K562 (cell line): Measurements from ENCODE around the gene CRADD. TPM values are rescaled to one million over a fixed set of nuclear protein-coding genes. Genes with fewer than 3 reads are reported as not detected.

ENCODE experiments used
- CCNT2 ChIP-seq: IDR thresholded peaks from 2 replicates; pipeline ENCODE4 v1.6.1; 2011; ENCODE audit warnings: borderline replicate concordance, low read depth, mild to moderate bottlenecking, moderate library complexity, mixed read lengths, low read length; ENCODE audit not compliant: insufficient read length; ENCODE audit errors: extremely low read depth
- FOSL1 ChIP-seq: fragments of 200-800 bp; sonication (Bioruptor generic); conservative IDR thresholded peaks from 2 replicates; pipeline ENCODE4 v1.6.1; 2016; ENCODE audit warnings: missing genetic modification characterization, missing compliant biosample characterization
- GTF2E2 ChIP-seq: fragments of 200-800 bp; sonication (Bioruptor generic); IDR thresholded peaks from 2 replicates; pipeline ENCODE4 v1.6.1; 2016; ENCODE audit warnings: missing genetic modification characterization, missing compliant biosample characterization
- HNRNPL ChIP-seq: fragments of 200-400 bp; formaldehyde crosslinking; IDR thresholded peaks from 2 replicates; pipeline ENCODE4 v1.6.1; 2017; ENCODE audit warnings: low read depth, mild to moderate bottlenecking, low read length
- JUN ChIP-seq, 2 experiments: sonication (generic) in 1 of 2; formaldehyde crosslinking in 1 of 2; IDR thresholded peaks; 2 replicates each; pipeline versions ENCODE4 v1.6.1 to v1.8.0; 2012 to 2022; ENCODE audit warnings: borderline replicate concordance in 2 of 2, mild to moderate bottlenecking in 2 of 2, improper control_type of control experiment in 1 of 2, low read depth in 1 of 2, low read length in 1 of 2, missing genetic modification reagents in 1 of 2
- MEIS2 ChIP-seq: fragments of 450-650 bp; IDR thresholded peaks from 2 replicates; pipeline ENCODE4 v1.6.1; 2014; ENCODE audit warnings: mild to moderate bottlenecking; ENCODE audit not compliant: partially characterized antibody
- PHF8 ChIP-seq: fragments of 200-600 bp; sonication (generic); IDR thresholded peaks from 2 replicates; pipeline ENCODE4 v1.6.1; 2012; ENCODE audit warnings: mixed run types, mild to moderate bottlenecking, inconsistent platforms, low read length, moderate library complexity, borderline replicate concordance
- SMARCA4 ChIP-seq: fragments of 450-650 bp; IDR thresholded peaks from 2 replicates; pipeline ENCODE4 v1.6.1; 2016
- TAF15 ChIP-seq: fragments of 200-400 bp; formaldehyde crosslinking; IDR thresholded peaks from 2 replicates; pipeline ENCODE4 v1.6.1; 2017; ENCODE audit warnings: mild to moderate bottlenecking, low read depth, low read length, moderate library complexity
- ZBTB7A ChIP-seq: IDR thresholded peaks from 2 replicates; pipeline ENCODE4 v1.6.1; 2011; ENCODE audit warnings: low read depth, mild to moderate bottlenecking, low read length, moderate library complexity, borderline replicate concordance; ENCODE audit not compliant: control insufficient read depth
- ZNF174 ChIP-seq: fragments of 250-450 bp; sonication (Bioruptor Pico); IDR thresholded peaks from 2 replicates; pipeline ENCODE4 v1.4.0; 2020; ENCODE audit warnings: mild to moderate bottlenecking
- ZNF253 ChIP-seq: fragments of 250-450 bp; sonication (Bioruptor Pico); conservative IDR thresholded peaks from 2 replicates; pipeline ENCODE4 v1.6.1; 2021; ENCODE audit warnings: mild to moderate bottlenecking
- polyA plus RNA-seq, 8 experiments: library from polyadenylated mRNA; depleted of rRNA in 4 of 8; stranded (reverse) in 5 of 8; unstranded in 3 of 8; fragments of >200 nt; fragmentation: Nextera tagmentation in 2 of 8; fragmentation: Illumina TruSeq in 1 of 8; extraction: Ambion mirVana in 2 of 8; extraction: Trizol in 1 of 8; gene quantifications; 2 replicates each; pipeline versions ENCODE4 v1.2.1 to v1.2.3, GENCODE V29; 2011 to 2014; ENCODE audit warnings: inconsistent platforms in 1 of 8, missing spikeins in 1 of 8
- total RNA-seq, 7 experiments: library from RNA; depleted of rRNA in 6 of 7; stranded (reverse); fragments of >200 nt in 6 of 7; fragmentation: Illumina TruSeq in 2 of 7; extraction: Trizol in 2 of 7; gene quantifications; 2 replicates each; pipeline versions ENCODE4 v1.2.1 to v1.2.3, GENCODE V29; 2011 to 2021; ENCODE audit warnings: low replicate concordance in 1 of 7
- TF ChIP-seq, protein P1 (sequence below): fragments of 250-450 bp; sonication (Bioruptor Pico); IDR thresholded peaks from 2 replicates; pipeline ENCODE4 v1.5.0; 2020; ENCODE audit warnings: mild to moderate bottlenecking, borderline replicate concordance
- TF ChIP-seq, protein P2 (sequence below): fragments of 150-350 bp; conservative IDR thresholded peaks from 2 replicates; pipeline ENCODE4 v1.6.1; 2014; ENCODE audit warnings: low read length
- TF ChIP-seq, protein P3 (sequence below): fragments of 450-650 bp; formaldehyde crosslinking; conservative IDR thresholded peaks from 2 replicates; pipeline ENCODE4 v1.4.0; 2022; ENCODE audit warnings: mild to moderate bottlenecking, missing genetic modification characterization
- TF ChIP-seq, protein P4 (sequence below): sonication (generic); formaldehyde crosslinking; IDR thresholded peaks from 2 replicates; pipeline ENCODE4 v1.8.0; 2022; ENCODE audit warnings: mild to moderate bottlenecking, missing genetic modification reagents, borderline replicate concordance
- TF ChIP-seq, protein P5 (sequence below): sonication (generic); formaldehyde crosslinking; IDR thresholded peaks from 2 replicates; pipeline ENCODE4 v1.8.0; 2022; ENCODE audit warnings: mild to moderate bottlenecking, missing genetic modification reagents

CRADD gene
- total and polyA plus RNA-seq, 9 of the 15 experiments (the other 6 are each of a cell fraction or from before 2014, with no cell fraction given): 20.5 to 41.1 (median 25.9) TPM

DNA sequence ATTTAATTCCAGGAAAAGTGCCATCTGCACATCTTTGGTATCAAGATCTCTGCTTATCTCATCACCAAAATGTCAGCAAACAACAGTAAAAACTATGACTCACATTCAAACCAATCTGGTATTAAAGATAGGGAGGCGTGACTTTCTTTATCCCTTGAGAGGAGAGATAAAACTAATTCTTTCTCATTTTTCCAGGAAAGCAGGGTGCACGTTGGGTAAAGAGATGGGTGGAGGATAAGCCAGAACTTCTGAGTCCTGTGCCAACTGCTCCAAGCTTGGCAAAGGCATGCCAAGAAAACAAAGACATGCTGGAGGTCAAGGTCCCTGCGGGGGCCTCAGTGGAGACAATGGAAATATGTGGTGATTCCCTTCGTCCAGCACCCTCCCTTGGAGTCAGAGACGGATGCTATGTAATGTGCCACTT, 245.4 kb downstream of the CRADD start (continued):
- TF ChIP-seq, protein P1, sequence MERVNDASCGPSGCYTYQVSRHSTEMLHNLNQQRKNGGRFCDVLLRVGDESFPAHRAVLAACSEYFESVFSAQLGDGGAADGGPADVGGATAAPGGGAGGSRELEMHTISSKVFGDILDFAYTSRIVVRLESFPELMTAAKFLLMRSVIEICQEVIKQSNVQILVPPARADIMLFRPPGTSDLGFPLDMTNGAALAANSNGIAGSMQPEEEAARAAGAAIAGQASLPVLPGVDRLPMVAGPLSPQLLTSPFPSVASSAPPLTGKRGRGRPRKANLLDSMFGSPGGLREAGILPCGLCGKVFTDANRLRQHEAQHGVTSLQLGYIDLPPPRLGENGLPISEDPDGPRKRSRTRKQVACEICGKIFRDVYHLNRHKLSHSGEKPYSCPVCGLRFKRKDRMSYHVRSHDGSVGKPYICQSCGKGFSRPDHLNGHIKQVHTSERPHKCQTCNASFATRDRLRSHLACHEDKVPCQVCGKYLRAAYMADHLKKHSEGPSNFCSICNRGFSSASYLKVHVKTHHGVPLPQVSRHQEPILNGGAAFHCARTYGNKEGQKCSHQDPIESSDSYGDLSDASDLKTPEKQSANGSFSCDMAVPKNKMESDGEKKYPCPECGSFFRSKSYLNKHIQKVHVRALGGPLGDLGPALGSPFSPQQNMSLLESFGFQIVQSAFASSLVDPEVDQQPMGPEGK: peak; percentile 10; the same call in 1 of the 2 replicates
- TF ChIP-seq CCNT2 (peak; percentile 83), ZNF253 (CRISPR knock-in tag) (no peak), TAF15 (no peak), SMARCA4 (peak; percentile 96), FOSL1 (tag) (peak; percentile 100), MEIS2 (peak; percentile 84), JUN (IDR thresholded peaks at IDR 0.05; ENCODE audit: borderline replicate concordance, low read depth, low read length) (peak; percentile 92), JUN (CRISPR knock-in tag; IDR thresholded peaks at IDR 0.05; ENCODE audit: borderline replicate concordance) (no peak), PHF8 (no peak), ZNF174 (CRISPR knock-in tag) (no peak), HNRNPL (no peak), ZBTB7A (no peak), GTF2E2 (tag) (no peak)
- TF ChIP-seq, protein P2, sequence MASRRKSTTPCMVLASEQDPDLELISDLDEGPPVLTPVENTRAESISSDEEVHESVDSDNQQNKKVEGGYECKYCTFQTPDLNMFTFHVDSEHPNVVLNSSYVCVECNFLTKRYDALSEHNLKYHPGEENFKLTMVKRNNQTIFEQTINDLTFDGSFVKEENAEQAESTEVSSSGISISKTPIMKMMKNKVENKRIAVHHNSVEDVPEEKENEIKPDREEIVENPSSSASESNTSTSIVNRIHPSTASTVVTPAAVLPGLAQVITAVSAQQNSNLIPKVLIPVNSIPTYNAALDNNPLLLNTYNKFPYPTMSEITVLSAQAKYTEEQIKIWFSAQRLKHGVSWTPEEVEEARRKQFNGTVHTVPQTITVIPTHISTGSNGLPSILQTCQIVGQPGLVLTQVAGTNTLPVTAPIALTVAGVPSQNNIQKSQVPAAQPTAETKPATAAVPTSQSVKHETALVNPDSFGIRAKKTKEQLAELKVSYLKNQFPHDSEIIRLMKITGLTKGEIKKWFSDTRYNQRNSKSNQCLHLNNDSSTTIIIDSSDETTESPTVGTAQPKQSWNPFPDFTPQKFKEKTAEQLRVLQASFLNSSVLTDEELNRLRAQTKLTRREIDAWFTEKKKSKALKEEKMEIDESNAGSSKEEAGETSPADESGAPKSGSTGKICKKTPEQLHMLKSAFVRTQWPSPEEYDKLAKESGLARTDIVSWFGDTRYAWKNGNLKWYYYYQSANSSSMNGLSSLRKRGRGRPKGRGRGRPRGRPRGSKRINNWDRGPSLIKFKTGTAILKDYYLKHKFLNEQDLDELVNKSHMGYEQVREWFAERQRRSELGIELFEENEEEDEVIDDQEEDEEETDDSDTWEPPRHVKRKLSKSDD: no peak
- TF ChIP-seq, protein P3, sequence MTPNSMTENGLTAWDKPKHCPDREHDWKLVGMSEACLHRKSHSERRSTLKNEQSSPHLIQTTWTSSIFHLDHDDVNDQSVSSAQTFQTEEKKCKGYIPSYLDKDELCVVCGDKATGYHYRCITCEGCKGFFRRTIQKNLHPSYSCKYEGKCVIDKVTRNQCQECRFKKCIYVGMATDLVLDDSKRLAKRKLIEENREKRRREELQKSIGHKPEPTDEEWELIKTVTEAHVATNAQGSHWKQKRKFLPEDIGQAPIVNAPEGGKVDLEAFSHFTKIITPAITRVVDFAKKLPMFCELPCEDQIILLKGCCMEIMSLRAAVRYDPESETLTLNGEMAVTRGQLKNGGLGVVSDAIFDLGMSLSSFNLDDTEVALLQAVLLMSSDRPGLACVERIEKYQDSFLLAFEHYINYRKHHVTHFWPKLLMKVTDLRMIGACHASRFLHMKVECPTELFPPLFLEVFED (CRISPR knock-in tag): no peak
- TF ChIP-seq, protein P4, sequence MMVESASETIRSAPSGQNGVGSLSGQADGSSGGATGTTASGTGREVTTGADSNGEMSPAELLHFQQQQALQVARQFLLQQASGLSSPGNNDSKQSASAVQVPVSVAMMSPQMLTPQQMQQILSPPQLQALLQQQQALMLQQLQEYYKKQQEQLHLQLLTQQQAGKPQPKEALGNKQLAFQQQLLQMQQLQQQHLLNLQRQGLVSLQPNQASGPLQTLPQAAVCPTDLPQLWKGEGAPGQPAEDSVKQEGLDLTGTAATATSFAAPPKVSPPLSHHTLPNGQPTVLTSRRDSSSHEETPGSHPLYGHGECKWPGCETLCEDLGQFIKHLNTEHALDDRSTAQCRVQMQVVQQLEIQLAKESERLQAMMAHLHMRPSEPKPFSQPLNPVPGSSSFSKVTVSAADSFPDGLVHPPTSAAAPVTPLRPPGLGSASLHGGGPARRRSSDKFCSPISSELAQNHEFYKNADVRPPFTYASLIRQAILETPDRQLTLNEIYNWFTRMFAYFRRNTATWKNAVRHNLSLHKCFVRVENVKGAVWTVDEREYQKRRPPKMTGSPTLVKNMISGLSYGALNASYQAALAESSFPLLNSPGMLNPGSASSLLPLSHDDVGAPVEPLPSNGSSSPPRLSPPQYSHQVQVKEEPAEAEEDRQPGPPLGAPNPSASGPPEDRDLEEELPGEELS (CRISPR knock-in tag): no peak
- TF ChIP-seq, protein P5, sequence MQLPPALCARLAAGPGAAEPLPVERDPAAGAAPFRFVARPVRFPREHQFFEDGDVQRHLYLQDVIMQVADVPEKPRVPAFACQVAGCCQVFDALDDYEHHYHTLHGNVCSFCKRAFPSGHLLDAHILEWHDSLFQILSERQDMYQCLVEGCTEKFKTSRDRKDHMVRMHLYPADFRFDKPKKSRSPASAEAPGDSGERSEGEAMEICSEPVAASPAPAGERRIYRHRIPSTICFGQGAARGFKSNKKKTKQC (CRISPR knock-in tag): no peak
